Measurements from ENCODE around the gene PDE4D.
"Not testable (repeated sequence)": the region's sequence is repeated elsewhere in the genome, so short reads cannot be mapped to it uniquely, and the experiment has no call there.

The PDE4D gene

DNA sequence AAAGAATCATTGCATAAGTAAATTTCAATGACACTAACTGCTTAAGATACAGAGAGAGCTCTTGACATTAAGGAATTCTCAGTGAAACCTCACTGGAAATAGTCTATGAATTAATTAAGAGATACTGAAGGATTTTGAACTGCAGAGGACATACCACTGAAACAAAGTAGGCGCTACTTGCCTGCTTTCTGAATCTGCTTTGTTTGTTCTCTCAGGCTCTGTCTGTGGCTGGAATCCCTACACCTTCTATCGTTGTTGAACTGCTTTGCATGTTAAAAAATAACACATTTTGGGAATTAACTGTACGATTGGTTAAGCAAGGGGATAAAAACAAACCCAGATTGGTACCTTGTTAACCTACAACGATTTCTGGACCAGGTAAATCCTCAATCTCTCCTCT, 435.2 kb downstream of the PDE4D start:
- no peak for DNase-seq

DNA sequence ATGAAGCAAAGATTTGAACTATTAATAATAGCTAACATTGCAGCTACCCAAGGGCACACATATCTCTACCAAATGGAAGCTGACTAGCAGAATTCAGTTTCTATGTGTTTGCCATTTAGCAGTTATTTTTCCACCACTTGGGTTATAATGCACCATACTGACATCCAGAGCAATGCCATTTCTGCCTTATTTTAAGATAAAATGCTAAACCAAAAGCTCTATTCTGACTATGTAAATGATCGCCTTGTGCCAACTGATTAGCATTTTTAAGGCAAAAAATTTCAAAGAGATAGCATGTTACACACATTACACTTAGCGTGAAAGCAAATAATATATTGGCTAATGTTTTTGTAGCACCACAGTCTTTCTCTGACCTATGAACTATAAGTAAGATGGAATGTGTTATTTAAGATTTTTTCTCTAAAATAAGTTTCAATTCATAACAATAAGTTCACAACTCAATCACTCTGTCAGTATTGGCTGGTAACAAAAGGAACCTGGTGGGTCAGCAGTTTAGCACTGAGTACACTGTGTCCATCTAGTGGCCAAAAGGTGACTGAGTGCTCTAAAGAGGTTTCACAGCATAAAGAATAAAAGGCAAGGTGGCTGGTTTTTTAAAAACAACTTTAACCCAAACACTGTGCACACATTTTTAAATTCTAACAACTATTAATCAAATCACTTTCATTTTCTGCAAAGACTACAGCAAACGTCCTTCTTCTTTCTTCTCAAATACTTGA, 443.5 kb downstream of the PDE4D start:
- no peak for DNase-seq

DNA sequence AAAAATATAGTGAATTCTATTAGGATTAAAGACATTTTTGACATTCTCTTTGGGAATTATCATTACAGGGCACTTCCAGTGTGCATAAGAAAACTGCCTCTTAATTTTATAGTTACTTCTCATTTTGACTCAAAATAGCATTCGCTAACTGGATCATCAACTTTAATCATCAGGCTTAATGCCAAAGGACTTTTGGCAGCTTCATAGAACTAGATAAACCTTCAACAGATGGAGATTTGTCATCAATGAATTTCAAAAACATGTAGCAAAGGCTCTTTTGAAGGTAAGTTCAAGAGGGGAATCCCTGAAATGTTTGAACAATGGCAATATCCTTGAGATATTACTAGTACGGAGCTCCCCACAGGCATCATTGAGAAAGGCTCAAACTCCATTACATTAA, 447.2 kb downstream of the PDE4D start:
- DNase-seq, result no peak

DNA sequence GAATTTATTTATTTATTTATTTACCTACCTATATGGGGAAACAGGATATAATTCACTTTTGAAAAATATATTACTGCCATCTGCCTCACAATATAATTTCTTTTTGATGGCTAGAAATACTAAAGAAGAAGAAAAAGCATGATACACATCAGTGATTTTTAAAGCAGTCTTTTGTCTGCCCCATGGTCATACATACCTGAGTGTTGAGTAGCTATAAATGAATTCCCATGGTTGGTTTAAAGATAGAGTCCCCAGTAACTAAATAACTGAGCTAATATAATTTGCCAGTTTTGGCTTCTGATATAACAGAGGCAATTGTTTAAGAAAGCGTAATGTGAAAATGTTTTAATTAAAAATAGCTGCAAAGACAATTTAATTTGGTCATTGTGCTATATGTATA, 447.8 kb downstream of the PDE4D start:
- DNase-seq, result no peak

DNA sequence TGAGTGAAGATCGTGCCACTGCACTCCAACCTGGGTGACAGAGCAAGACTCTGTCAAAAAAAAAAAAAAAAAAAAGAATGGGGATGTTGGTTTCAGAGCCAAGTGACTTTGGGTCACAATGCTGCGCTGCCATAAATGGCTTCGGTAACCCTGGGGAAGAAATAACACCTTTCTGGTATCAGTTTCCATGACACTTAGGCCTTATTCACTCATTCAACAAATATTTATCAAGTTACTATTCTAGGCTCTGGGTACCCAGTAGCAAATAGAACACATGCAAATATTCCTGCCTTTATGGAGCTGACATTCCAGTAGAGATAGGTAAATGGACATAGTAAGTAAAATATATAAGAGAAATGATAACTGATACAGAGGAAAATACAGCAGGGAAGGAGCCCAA, 454.2 kb downstream of the PDE4D start:
- no peak for DNase-seq

DNA sequence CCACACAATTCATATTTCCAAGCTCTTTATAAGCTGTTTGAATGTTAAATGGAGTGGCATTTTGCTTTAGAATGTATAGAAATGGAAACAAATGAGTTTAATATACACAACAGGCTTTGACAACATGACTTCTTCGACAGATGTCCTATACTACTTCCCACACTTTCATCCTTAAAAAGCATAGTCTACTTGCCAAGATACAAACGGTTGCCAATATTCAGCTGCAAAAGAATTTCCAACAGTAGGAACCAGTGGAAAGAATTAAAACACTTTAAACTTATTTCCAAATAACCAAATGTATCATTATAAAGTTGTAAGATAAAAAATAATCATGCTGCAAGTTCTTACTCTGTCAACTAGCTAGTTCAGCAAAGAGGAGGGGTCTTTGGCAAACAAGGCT, 456.4 kb downstream of the PDE4D start:
- DNase-seq, result no peak

DNA sequence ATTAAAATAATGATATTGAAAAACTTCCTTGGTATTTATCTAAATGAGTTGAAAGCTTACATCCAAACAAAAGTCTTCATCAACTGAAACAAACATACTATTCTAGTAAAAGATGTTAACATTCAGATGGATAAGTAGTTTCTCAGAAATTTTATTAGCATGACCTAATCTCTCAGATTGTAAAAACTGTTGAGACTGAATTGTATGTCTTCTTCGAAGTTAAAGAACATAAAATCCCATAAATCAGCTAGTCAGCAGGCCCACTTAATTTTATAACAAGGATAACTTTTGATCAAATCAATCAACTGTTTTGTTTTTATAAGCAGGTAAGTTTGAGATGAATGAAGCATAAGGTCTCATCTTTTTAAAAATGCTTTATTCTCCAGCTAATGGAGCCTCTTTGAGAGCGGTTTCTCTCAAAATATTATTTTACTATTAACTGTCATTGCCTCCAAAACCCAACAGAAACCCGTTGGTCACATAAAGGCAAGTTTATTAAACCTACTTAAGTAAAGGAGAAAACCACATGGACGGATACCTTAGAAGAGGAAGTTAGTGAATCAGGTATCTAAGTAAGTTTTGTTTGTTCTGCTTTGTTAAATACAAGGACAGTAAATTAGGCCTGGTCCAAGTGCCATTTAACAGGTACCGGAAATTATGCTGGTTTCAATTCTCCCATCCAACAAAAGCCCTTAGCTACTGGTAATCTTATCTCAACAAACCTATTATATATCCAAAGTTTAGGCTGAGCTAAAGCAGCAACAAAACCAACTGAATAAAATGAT, 457.0 kb downstream of the PDE4D start:
- no peak for DNase-seq

DNA sequence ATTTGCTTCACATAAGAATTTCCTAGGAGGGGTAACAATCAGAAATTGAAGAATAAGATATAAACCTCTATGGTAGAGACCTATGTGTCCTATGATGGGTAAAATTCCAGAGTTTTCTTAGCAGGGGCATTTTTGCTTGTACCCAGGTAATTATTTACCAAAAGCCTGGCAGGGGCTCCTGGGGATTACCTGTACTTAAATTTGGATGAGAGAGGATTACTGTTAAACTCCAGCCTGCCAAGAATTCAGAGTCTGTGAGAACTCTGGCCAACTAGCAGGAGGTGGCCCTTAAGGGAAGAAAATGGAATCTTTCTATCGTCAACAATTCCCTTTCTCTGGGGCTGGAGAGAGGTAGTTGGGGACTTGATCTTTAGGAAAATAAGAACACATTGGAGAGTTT, 460.4 kb downstream of the PDE4D start:
- no peak for DNase-seq

DNA sequence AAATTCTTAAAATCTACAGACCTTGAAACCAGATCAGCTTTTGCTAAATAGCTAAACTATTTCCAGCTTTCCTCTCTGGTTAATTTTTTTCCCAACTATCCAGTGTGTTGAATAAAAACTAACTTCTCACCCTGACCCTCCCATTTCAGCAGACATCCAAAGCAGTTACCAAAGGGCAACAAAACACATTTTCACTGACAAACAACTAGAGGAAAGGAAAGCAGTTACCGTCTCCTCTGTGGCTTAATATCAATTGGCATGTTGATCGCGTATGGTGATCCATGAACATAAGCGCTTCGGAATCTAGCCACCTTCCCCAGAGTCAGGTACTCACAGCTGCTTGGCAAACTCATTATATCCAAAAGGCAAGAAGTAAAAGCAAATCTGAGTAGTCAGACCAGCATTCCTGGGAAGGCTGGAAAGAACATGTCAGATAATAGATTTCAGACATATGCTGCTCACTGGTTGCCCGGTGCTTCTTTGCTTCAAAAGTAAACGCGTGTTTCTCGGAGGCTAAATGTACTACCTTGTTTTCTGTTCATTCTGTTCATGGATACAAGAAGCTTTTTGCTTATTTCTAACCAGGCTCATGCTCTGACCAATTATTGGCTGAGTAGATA, 463.4 kb downstream of the PDE4D start:
- no peak for DNase-seq

DNA sequence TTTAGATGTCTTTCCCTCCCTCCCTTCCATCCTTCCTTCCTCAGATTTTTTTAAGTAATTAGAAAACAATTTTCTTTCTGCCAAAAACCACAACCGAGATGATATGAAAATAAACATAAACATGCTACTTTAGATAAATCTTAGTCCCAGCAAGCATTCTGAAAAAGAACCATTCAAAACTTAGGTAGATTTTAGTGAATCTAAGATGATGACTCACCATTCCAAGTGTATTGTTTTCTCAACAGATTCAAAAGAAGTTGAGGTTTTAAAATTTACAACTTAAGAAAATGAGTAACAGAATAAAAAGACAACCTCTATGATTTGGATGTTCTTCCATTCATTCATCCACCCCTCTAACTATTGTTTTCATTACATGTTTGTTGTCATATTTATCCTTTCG, 465.1 kb downstream of the PDE4D start:
- no peak for DNase-seq

DNA sequence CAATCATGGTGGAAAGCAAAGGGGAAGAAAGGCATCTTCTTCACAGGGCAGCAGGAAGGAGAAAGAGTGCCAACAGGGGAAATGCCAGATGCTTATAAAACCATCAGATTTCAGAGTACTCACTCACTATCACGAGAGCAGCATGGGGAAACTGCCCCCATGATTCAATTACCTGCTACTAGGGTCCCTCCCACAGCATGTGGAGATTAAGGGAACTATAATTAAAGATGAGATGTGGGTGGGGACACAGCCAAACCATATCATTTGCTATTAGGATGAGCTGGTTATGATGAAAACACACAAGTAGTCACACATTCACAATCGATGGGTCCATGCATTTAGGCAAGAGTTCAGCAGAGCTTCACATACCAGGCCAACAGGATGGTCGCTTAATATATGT, 469.0 kb downstream of the PDE4D start:
- DNase-seq, result no peak

DNA sequence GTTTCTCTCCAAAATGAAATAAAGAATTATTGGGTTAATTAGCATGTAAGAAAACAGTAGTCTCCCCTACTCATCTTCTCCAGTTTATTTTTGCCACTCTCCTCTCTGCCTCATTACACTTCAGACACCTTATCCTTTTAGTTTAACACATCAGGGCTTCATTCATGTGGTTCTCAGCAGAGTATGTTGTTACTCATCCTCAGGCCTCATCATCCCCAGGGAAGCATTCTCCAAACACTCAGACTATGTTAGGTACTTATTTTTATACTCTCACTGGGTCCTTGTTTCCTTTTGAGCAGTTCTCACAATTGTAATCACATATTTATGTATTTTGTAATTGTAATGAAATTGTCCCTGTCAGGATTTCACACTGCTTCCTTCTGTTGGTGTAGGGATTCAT, 470.5 kb downstream of the PDE4D start:
- DNase-seq, result peak; percentile 49

DNA sequence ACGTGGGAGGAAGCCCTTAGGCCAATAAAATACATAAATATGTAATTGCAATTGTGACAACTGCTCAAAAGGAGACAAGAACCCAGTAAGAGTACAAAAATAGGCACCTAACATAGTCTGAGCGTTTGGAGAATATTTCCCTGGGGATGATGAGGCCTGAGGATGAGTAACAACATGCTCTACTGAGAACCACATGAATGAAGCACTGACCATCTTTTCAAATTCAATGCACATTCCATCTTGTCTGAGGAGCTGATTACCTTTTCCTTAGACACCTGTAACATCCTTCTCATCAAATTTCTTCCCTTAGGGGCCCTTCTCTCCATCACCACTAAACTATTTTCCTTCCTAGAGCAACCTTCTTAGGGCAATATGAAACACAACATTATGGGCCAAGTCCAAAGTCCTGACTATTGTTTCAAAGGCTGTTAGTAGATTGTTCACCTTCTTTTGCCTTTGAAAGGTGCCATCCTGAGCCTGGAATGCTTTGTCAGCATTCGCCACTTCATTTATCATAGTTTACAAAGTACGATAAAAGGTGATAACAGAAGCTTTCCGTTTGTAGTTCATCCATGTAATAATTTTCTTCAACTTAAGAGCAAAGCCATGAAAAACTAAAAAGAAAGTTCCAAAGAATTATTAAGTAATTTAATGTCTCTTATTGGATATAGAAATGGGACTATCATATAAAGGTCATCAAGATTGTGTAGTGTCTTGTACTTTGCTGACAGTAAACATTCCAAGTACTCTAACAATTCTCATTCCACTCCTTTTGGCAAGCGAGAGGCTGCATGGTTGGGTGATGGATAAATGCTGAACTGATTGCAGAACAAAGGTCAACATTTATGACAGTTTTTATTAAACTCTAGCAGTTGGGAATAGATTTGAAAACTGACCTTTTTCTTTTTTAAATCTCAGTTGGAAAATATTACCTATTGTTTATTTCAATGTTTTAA, 471.3 kb downstream of the PDE4D start:
- peak; percentile 9 for DNase-seq

DNA sequence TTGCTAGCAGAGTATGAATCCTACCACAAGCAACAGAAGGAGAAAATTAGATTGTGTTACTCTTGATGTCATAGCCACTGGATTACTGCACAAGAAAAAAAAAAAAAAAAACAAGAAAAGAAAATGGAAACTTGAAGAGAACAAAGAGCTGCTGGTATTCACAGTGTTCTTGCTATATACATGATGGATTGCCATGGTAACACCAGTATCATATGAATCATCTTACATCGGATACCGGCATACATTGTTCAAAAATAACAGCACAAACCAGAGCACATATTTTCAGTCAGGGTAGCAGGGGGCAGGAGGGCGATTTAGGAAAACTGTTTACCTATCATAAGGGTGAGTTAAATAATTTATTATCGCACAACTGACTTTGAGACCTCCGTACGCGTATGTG, 472.9 kb downstream of the PDE4D start:
- no peak for DNase-seq

DNA sequence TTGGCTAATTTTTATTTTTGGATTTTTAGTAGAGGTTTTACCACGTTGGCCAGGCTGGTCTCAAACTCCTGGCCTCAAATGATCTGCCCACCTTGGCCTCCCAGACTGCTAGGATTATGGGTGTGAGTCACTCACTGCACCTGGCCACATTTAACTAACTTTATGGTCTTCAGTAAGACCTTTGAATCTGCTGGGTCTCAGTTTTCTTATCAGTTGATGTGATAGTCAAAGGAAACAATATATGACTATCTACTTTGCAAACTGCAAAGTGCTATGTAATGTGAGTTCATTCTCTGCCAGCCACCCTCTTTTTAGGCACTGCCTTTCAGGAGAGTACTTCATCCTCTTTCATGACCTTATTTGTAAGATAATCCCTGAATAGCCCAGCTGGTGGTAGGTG, 474.7 kb downstream of the PDE4D start:
- no peak for DNase-seq

DNA sequence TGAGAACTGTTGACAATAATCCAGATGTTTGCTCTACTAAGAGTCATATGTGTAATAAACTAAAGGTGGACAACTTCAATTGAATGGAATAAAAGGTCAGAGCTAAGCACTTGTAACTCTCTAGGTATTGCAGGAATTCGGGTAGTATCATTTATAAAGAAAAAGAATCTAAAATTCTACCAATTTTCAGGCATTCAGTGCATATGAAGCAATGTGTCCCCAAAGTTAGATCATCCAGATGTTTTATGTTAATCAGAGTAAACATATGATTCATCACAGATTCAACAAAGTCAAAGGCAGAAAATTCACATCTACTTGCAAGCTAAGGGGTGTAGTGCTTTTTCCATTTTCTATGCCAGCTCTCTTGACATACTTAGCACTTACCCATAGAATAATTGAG, 477.1 kb downstream of the PDE4D start:
- peak; percentile 4 for DNase-seq

DNA sequence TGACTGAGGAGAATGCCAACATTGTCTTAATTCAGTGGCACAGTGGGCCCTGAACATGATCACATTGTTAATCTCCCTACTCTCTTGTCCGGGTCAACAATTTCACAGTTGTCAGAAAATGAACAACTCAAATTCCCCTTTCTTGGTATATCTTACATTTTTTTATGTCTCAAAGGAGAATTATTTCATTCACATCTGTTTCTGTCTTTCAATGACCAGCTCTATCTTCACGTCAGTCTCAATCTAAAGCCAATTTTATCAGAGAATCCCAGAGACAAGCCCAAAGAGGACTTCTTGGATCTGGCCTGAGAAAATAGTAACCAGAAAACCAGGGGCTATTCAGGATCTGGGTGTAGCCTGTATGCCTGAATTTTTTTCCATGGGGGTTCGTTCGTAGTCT, 477.5 kb downstream of the PDE4D start:
- no peak for DNase-seq

DNA sequence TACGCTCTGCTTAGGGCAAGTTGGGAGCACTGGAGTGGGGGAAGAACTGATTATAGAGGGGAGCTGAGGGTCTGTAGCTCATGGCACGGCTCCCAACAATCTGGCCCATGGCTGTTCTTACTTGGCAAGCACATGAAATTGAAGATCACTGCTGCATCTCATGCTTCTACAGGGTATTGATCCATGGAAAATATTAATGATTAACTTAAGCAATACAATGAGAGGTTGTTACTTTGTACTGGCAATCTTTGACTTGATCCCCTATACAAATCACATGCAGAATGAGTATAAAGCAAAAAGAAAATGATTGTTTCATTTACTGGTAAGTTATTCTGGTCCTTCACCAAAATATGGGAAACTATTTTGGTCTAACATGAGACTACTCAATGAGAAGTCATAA, 481.1 kb downstream of the PDE4D start:
- DNase-seq, result no peak

DNA sequence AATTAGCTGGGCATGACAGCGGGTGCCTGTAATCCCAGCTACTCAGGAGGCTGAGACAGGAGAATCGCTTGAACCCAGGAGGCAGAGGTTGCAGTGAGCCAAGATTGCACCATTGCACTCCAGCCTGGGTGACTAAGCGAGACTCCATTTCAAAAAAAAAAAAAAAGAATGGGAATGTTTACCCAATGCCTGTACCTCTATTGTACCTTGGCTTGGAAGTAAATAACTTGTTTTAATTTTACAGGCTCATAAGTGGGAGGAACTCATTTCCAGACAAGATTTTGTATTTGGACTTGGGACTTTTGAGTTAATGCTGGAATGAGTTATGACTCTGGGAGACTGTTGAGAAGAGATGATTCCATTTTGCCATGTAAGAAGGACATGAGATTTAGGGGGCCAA, 484.5 kb downstream of the PDE4D start:
- not testable (repeated sequence) for DNase-seq

DNA sequence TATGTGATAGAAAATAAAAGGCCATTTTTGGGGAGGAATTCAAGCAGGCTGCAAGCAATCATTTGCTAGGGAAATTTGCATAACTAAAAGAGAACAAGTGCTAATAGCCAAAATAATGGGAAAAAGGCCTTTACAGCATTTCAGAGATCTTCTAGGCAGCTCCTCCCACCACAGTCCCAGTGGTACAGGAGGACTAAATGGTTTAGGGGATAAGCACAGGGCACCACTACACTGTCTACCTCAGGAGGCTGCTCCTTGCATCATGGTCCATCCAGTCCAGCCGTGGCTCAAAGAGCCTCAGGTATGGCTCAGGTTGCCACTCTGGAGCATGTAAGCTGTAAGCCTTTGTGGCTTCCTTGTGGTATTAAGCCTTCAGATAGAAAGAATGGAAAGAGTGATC, 485.6 kb downstream of the PDE4D start:
- no peak for DNase-seq

DNA sequence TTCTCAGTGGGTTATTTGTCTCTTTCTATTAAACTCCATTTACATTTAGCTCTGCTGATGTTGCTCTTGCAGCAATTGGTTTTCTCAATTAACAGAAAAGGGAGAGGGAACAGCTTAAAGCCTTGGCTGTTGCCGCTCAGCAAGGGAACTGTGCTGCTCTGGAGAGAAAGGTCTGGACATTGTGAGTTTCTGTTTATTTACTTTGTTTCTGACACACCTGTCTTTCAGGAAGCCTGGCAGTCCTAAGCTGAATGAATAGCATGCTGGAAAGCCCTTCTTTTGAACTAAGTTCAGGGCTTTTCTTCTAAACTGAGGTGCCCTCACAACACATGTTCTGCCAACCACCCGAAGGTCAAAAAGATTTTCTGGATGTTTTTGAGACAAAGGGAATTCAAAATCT, 491.9 kb downstream of the PDE4D start:
- DNase-seq, result no peak

DNA sequence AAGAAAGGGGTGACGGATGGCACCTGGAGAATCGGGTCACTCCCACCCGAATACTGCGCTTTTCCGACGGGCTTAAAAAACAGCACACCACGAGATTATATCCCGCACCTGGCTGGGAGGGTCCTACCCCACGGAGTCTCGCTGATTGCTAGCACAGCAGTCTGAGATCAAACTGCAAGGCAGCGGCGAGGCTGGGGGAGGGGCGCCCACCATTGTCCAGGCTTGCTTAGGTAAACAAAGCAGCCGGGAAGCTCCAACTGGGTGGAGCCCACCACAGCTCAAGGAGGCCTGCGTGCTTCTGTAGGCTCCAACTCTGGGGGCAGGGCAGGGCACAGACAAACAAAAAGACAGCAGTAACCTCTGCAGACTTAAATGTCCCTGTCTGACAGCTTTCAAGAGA, 498.6 kb downstream of the PDE4D start:
- not testable (repeated sequence) for DNase-seq
